ENCODE measurements around the gene PDHX.
"Not testable (repeated sequence)": the region's sequence is repeated elsewhere in the genome, so short reads cannot be mapped to it uniquely, and the experiment has no call there.

The PDHX gene

GRCh38 chr11:34911676-34912075 is 4.7 kb upstream of the PDHX start:
- DNase-seq: no peak

DNA sequence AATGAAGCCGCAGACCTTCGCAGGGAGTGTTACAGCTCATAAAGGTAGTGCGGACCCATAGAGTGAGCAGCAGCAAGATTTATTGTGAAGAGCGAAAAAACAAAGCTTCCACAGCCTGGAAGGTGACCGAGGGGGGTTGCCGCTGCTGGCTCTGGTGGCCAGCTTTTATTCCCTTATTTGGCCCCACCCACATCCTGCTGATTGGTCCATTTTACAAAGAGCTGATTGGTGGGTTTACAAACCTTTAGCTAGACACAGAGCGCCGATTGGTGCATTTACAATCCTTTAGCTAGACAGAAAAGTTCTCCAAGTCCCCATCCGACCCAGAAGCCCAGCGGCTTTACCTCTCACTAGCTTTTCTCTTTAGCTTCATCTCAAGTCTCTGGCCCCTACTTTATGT is 2.9 kb upstream of the PDHX start:
- DNase-seq: not testable (repeated sequence)

DNA sequence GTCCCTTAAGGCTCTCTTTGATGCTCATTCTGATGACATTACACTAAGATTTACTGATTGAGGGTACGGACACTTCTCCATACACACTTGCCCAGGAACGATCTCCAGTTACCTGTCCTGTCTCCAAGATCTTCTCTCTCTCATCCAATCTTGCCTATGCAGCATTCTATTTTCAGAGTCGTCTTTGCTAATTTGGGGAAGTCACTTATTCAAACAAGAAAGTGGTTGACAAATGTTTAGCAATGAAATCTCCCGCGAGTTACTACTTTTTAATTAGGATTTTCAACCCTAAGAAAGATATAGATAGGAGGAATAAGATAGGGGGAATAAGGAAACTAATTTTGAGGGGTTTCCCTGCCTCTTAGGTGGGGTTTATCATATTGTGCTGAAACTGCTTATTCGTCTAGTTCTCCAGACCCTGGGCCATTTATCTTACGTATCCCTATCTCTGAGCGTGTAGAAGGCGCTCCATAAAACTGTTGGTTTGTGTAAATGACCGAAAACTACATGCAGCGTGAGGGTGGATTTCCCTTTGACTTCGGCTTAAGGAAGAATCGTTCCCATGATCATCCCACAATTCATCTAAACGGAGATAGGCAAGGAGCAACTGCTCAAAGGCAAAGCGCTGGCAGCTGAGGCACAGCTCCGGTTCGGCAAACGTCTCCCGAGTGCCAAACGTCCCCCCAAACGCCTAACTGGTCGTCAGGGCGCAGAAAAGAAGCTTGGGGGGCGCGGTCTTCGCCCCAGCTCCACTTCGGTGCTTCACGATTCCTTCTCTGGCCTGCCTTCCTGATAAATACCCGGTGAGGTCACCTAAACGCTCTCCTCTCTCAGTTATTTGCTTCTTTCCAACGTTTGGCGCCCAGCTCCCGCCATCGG is 1.0 kb upstream of the PDHX start:
- DNase-seq: peak; percentile 56

DNA sequence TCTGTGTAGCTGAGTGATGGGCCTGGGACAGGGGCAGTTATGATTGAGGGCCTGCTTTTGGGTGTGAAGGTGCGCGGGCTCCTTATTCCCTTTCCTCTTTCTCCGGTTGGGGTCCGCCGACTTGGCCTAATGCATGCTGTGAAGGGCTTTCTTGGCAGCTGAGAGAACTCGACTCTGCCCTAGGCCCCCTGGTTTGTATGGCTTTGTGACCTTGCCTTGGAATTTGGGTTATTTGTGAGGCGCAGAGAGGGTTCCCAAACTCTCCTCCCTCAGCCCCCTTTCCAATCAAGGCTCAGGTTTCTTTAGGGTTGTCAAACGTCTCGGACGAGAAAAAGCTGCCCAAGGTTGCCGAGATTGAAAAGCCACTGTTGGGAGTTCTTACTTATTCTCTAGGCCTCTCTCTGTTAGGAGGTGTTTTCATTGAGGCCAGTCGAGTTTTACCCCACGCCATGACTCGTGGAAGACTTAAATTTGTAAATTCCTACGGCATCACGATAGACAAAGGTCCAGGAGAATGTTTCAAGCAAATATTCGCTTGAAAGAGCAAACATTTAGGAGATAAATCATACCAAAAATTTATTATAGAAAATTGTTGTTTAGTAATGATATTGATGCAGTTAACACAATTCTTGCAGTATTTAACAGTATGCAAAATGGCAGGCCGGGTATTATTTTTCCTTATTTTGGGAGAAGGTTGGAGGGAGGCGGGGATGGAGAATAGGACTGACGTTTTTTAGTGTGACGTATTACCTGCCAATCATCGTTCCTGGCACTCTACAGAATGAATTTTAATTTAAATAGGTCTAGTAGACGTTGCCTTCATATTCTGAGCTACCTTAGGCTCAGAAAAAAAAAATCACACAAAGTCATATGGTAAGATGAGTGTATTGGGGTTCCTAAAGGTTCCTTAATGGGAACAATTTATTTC is 689 bp downstream of the PDHX start:
- DNase-seq: no peak

DNA sequence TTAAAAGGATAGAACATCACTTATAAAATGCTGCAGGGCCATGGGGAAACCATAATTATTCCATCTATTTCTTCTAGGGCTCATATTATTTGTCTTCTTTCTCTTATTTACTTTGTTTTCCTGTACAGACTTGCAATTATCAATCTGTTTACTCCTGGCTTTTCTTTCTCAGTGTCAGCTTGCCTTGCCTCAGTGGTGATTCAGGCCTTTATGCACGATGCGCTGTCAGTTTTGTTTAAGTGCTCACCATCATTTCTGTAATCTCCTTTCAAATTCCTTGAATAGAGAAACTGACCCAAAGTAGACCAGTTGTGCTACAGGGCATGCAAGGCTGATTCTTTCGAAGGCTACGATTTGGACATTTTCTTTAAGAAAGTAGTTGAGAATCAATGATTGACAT is 4.7 kb downstream of the PDHX start:
- DNase-seq: no peak

- no peak for DNase-seq
Observed at GRCh38 chr11:34924714-34925113, 8.3 kb downstream of the PDHX start.

DNA sequence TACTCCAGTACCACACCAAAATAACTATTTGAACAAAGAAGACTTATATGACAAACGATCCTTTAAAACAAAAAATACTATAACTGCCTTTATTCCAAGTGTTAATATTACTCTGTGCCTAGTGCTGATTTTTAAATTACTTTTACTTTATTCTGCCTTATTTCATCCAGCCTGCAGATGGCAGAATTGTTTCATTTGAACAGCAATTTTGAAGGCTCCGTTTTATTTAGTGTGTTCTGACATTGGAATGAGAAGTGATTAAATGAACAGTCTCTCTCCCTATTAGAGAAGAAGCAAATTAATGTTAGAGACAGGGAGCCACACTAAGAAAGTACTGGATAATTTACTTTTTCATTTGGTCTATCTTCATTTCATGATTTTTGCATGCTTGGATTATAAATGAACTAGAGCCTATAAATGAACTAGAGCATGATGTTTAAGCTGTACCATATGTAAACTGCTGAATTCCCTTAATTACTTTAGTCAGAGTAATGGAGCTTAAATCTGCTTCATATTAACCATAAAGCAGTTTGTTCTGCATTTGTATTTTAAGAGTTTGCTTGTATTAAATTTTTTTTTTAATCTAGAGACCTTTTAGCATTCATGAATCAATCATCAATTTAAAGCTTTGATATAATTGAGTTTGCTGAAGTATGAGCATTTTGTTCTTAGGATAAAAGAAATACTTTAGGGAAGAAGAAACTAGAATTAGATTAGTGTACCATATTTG is 9.8 kb downstream of the PDHX start:
- DNase-seq: peak; percentile 9

GRCh38 chr11:34926831-34927132 is 10.4 kb downstream of the PDHX start:
- DNase-seq: no peak

GRCh38 chr11:34928268-34928959 is 12.0 kb downstream of the PDHX start:
- no peak for DNase-seq

DNA sequence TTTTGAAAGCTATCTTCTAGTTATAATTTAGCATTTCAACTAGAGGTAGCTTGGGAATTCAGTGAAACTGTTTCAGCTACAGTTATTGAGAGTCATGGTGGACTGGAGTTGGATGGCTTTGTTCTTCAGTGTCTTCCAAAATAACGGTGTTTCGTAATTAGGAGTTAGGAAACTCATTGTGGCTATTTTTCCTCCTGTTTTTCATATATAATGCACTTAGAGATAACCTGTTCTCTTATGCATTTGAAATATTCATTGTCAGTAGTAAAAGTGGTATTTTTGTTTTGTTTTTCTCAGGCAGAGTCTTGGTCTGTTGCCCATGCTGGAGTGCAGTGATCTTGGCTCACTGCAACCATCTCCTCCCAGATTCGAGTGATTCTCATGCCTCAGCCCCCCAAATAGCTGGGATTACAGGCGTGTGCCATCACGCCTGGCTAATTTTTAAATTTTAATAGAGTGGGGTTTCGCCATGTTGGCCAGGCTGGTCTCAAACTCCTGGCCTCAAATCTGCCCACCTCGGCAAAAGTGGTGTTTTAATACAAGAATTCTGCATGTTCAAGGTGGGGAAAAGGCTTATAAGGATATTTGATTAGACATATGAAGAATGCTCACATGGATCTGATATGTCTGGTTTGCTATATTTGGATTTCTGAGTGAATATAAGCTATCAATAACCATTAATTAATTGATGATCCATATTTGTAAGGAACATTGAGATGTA is 12.7 kb downstream of the PDHX start:
- no peak for DNase-seq

DNA sequence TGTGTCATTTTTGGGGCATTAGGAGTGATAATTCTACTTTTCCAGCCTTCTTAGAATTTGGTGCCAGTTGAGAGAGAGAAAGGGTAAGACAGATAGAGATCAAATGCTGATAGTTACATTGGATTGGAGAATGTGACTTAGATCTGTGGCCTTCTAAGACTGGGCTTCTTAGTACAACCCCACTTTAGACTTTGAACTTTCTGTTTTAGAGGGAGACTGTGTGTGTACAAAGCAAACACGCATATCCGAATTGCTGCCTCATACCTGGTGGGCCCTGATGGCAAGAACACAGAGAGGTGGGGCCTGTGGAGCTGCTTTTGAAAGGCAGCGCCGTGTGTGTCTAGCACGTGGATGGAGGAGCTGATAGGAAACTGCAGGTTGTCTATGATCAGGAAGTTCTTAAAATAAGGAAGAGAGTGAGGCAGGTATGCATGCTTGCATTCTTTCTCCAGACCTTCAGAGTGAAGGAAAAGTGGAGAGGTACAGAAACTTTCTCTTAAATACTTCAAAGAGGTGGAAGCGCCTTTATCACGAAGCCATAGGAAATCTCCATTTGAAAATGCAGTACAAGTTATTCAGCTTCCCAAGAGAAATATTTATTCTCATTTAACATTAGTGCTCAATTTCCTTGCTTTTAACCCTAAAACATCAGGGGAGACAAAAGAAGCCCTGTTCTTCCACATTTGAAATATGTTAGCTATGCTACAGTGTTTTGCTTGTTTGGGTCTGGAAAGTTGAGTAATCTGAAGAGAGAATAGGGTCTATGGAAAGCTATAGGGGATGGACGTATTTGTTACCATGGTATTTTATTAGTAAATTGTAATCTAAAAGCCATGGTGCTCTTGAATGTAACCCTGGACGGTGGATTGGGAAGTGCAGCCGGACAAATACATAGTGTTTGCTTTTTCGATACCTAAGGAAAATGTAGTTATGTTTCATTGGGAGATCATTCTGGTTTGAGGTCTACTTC is 13.7 kb downstream of the PDHX start:
- no peak for DNase-seq

- no peak for DNase-seq
Observed at GRCh38 chr11:34936945-34937629, 20.7 kb downstream of the PDHX start.

DNA sequence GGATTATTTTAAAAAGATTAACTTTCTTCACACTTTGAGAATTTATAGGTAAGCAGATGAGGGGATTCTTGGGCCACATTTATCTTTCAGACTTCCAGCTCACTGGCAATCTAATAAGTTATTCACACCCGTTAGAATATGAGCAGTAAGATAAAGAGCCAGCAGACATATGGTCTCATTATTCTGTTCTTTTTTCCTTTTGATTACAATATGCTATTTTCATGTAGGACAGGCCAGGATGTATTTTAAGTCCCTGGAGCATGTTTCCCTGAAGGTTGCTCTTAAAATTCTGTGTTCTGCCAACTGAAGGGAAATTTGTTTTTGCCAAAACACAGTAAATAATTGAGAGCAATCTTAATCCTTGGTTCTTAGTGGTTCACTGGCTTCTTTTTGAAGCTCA is 22.2 kb downstream of the PDHX start:
- DNase-seq: no peak

- no peak for DNase-seq
Observed at GRCh38 chr11:34940026-34940677, 23.7 kb downstream of the PDHX start.

GRCh38 chr11:34941688-34942087 is 25.3 kb downstream of the PDHX start:
- DNase-seq: no peak

- DNase-seq: no peak
Observed at GRCh38 chr11:34944692-34945091, 28.3 kb downstream of the PDHX start.

GRCh38 chr11:34948696-34949095 is 32.3 kb downstream of the PDHX start:
- no peak for DNase-seq

- no peak for DNase-seq
Observed at GRCh38 chr11:34953955-34954354, 37.5 kb downstream of the PDHX start.

GRCh38 chr11:34957206-34957605 is 40.8 kb downstream of the PDHX start:
- no peak for DNase-seq

- DNase-seq: no peak
Observed at GRCh38 chr11:34957606-34958005, 41.2 kb downstream of the PDHX start.
